Esophagus squamous epithelium (tissue), 5 donors: Measurements from ENCODE around the gene NPTXR. TPM values are rescaled to one million over a fixed set of nuclear protein-coding genes. Genes with fewer than 3 reads are reported as not detected.
A peak's percentile ranks its signal among the peaks of the same experiment; 100 is the strongest.
"Not testable (repeated sequence)": the region's sequence is repeated elsewhere in the genome, so short reads cannot be mapped to it uniquely, and the experiment has no call there.

Experiments
- DNase-seq: peaks from one replicate; lab custom pipeline; 2025; lab: John Stamatoyannopoulos, UW
- H3K27ac ChIP-seq, 4 donors: fragments of 200-600 bp; sonication (generic); one replicate each; pipeline ENCODE4 v1.5.1; 2016 to 2019; ENCODE audit warnings: mild to moderate bottlenecking in 1 of 4
- H3K27me3 ChIP-seq, 4 donors: fragments of 200-600 bp; sonication (generic); 1 replicate in 3 of 4; 2 replicates in 1 of 4; pipeline versions ENCODE4 v1.5.1 to v1.6.0; 2017 to 2021; ENCODE audit warnings: antibody characterized with exemption in 1 of 4
- H3K36me3 ChIP-seq, 3 donors: fragments of 200-600 bp; sonication (generic); one replicate each; pipeline ENCODE4 v1.5.1; 2016 to 2019
- H3K4me1 ChIP-seq, 3 donors: fragments of 200-600 bp; sonication (generic); one replicate each; pipeline ENCODE4 v1.5.1; 2017 to 2019
- H3K4me3 ChIP-seq, 4 donors: fragments of 200-600 bp; sonication (generic); 1 replicate in 3 of 4; 2 replicates in 1 of 4; pipeline ENCODE4 v1.5.1; 2016 to 2019; ENCODE audit warnings: mild to moderate bottlenecking in 2 of 4, moderate library complexity in 1 of 4
- H3K9me3 ChIP-seq, 3 donors: fragments of 200-600 bp; sonication (generic); one replicate each; pipeline ENCODE4 v1.5.1; 2016 to 2019
- CTCF ChIP-seq, 6 experiments: fragments of 450-650 bp in 4 of 6; fragments of 200-600 bp in 2 of 6; sonication (generic) in 2 of 6; IDR thresholded peaks; one replicate each; pipeline ENCODE4 v1.5.1; 2016 to 2019; ENCODE audit warnings: antibody characterized with exemption in 6 of 6, mild to moderate bottlenecking in 4 of 6, moderate library complexity in 4 of 6
- POLR2A ChIP-seq, 4 donors: fragments of 450-650 bp; IDR thresholded peaks; one replicate each; pipeline ENCODE4 v1.6.1; 2017; ENCODE audit warnings: antibody characterized with exemption in 4 of 4, mild to moderate bottlenecking in 4 of 4, moderate library complexity in 3 of 4
- WGBS, 2 donors: methylation state at CpG; one replicate each; pipeline ENCODE4 v1.1.5; 2018; 5-methylcytosine and 5-hydroxymethylcytosine counted together
- intact Hi-C: fragments of 100-400 bp; cut with DNase I; formaldehyde crosslinking; loops from one replicate; pipeline ENCODE4 v1.15.0; 2022
- total RNA-seq, 4 donors: library from RNA; depleted of rRNA; stranded (reverse); fragments of >200 nt; gene quantifications; one replicate each; pipeline ENCODE4 v1.1.0, GENCODE V29; 2016
- donor health status: DM: yes; HTN: yes; CAD: no.

The NPTXR gene
- total RNA-seq, 4 donors from 2014 or later, result 0.26 to 2.3 (median 0.63) TPM

GRCh38 chr22:38861170-38861876, 17.5 kb upstream of the NPTXR start:
- peaks cover 0 to 10% (median 0%) of the 10 kb centered on the region in 3 donors for H3K36me3 ChIP-seq
- H3K27ac ChIP-seq, result no peak overlapping the region
- intact Hi-C loops, result loop anchor here (10.0 kb wide), 2 partner anchors 143 to 263 kb away; no protein-coding TSS in a partner anchor
- peaks cover 11 to 52% (median 30%) of the 10 kb centered on the region in 3 donors for H3K4me1 ChIP-seq
- H3K4me3 ChIP-seq, result no peak overlapping the region
- no peak for DNase-seq
- no peaks in the 10 kb centered on the region for H3K9me3 ChIP-seq
- TF ChIP-seq CTCF (IDR thresholded peaks at IDR 0.05) (peak in 1 of 6 experiments; percentile 8), POLR2A (IDR thresholded peaks at IDR 0.05) (no peak)
- 40% methylated on average over 8 of the region's 13 CpGs; no CpG with 5 or more reads in 1 of the 2 donors for WGBS, 2 donors
- H3K27me3 ChIP-seq, result peaks cover 0 to 5% (median 0%) of the 10 kb centered on the region in 4 donors

- WGBS, 2 donors, result 47 to 55% methylated on average over 9 to 11 of the region's 23 CpGs
- Histone ChIP-seq H3K4me3 (no peak overlapping the region), H3K27me3 (peaks cover 0 to 5% (median 0%) of the 10 kb centered on the region in 4 donors), H3K36me3 (peaks cover 0 to 2% (median 0%) of the 10 kb centered on the region in 3 donors), H3K4me1 (peaks cover 11 to 44% (median 25%) of the 10 kb centered on the region in 3 donors), H3K9me3 (no peaks in the 10 kb centered on the region), H3K27ac (no peak overlapping the region)
- no peak for DNase-seq
- TF ChIP-seq POLR2A (IDR thresholded peaks at IDR 0.05) (no peak), CTCF (IDR thresholded peaks at IDR 0.05) (no peak)
- intact Hi-C loops, result loop anchor here (10.0 kb wide), 2 partner anchors 144 to 264 kb away; no protein-coding TSS in a partner anchor
These were observed 16.7 kb upstream of the NPTXR start for GRCh38 chr22:38860283-38861169.

GRCh38 chr22:38859581-38860282, 15.9 kb upstream of the NPTXR start:
- no peaks in the 10 kb centered on the region for H3K9me3 ChIP-seq
- H3K27ac ChIP-seq, result no peak overlapping the region
- H3K36me3 ChIP-seq, result no peaks in the 10 kb centered on the region
- DNase-seq, result no peak
- H3K27me3 ChIP-seq, result peaks cover 0 to 5% (median 0%) of the 10 kb centered on the region in 4 donors
- H3K4me3 ChIP-seq, result no peak overlapping the region
- intact Hi-C loops, result loop anchor here (10.0 kb wide), 2 partner anchors 145 to 265 kb away; no protein-coding TSS in a partner anchor
- WGBS, 2 donors, result 77 to 83% methylated on average over 4 to 7 of the region's 14 CpGs
- H3K4me1 ChIP-seq, result peaks cover 5 to 36% (median 17%) of the 10 kb centered on the region in 3 donors
- TF ChIP-seq POLR2A (IDR thresholded peaks at IDR 0.05) (no peak), CTCF (IDR thresholded peaks at IDR 0.05) (no peak)

- Histone ChIP-seq H3K27me3 (peaks cover 0 to 5% (median 0%) of the 10 kb centered on the region in 4 donors), H3K9me3 (no peaks in the 10 kb centered on the region), H3K27ac (no peak overlapping the region), H3K4me3 (no peak overlapping the region), H3K4me1 (peaks cover 0 to 23% (median 11%) of the 10 kb centered on the region in 3 donors), H3K36me3 (no peaks in the 10 kb centered on the region)
- no peak for DNase-seq
- TF ChIP-seq POLR2A (IDR thresholded peaks at IDR 0.05) (no peak), CTCF (IDR thresholded peaks at IDR 0.05) (no peak)
- intact Hi-C loops, result no loop called here
- 55 to 70% methylated on average over 3 to 8 of the region's 9 CpGs for WGBS, 2 donors
These were observed 14.7 kb upstream of the NPTXR start for GRCh38 chr22:38858492-38858891.

- H3K9me3 ChIP-seq, H3K4me3 ChIP-seq, H3K27ac ChIP-seq, intact Hi-C loops, H3K36me3 ChIP-seq, H3K4me1 ChIP-seq, DNase-seq: not testable (repeated sequence)
- H3K27me3 ChIP-seq, result peaks cover 0 to 35% (median 0%) of the 10 kb centered on the region in 4 donors
- 56 to 76% methylated on average over 2 to 4 of the region's 7 CpGs for WGBS, 2 donors
These were observed 10.6 kb upstream of the NPTXR start for GRCh38 chr22:38854476-38854875.

- H3K4me3 ChIP-seq, H3K36me3 ChIP-seq, DNase-seq, H3K27ac ChIP-seq, intact Hi-C loops, H3K4me1 ChIP-seq, H3K9me3 ChIP-seq: not testable (repeated sequence)
- H3K27me3 ChIP-seq, result peaks cover 0 to 41% (median 0%) of the 10 kb centered on the region in 4 donors
- 60 to 67% methylated on average over 5 of the region's 5 CpGs for WGBS, 2 donors
These were observed 10.1 kb upstream of the NPTXR start for GRCh38 chr22:38853883-38854282.
